Fibroblast of peridontal ligament (primary cell): ENCODE results near the gene DISC1.
"Not testable (repeated sequence)": the region's sequence is repeated elsewhere in the genome, so short reads cannot be mapped to it uniquely, and the experiment has no call there.

Experiments
- DNase-seq: peaks from one replicate; pipeline ENCODE4 v3.0.0-alpha.2; 2010; ENCODE audit errors: extremely low read depth

Gene DISC1

GRCh38 chr1:231626535-231626950 lies at the start of gene DISC1:
TSS of gene DISC1 (plus strand) at chr1:231626790. CDS start at chr1:231626868, 78 bp downstream.
- DNase-seq: peak; percentile 85

- DNase-seq: no peak
These were observed 49.5 kb upstream of the DISC1 start for GRCh38 chr1:231576804-231577718.

GRCh38 chr1:231580874-231581273 lies 45.7 kb upstream of the DISC1 start:
- no peak for DNase-seq

- DNase-seq: no peak
These were observed 44.7 kb upstream of the DISC1 start for GRCh38 chr1:231581859-231582258.

GRCh38 chr1:231583376-231583775 lies 43.2 kb upstream of the DISC1 start:
- DNase-seq: no peak

GRCh38 chr1:231584117-231584516 lies 42.5 kb upstream of the DISC1 start:
- DNase-seq: peak; percentile 68

- no peak for DNase-seq
These were observed 41.7 kb upstream of the DISC1 start for GRCh38 chr1:231584921-231585320.

GRCh38 chr1:231590453-231591198 lies 36.0 kb upstream of the DISC1 start:
- DNase-seq: peak; percentile 84

- no peak for DNase-seq
These were observed 35.1 kb upstream of the DISC1 start for GRCh38 chr1:231591466-231591865.

GRCh38 chr1:231592809-231593208 lies 33.8 kb upstream of the DISC1 start:
- DNase-seq: no peak

GRCh38 chr1:231593264-231593663 lies 33.3 kb upstream of the DISC1 start:
- not testable (repeated sequence) for DNase-seq

GRCh38 chr1:231594123-231594522 lies 32.5 kb upstream of the DISC1 start:
- DNase-seq: no peak

GRCh38 chr1:231594749-231595148 lies 31.8 kb upstream of the DISC1 start:
- DNase-seq: no peak

- no peak for DNase-seq
These were observed 30.2 kb upstream of the DISC1 start for GRCh38 chr1:231596337-231596791.

GRCh38 chr1:231597971-231598370 lies 28.6 kb upstream of the DISC1 start:
- DNase-seq: no peak

GRCh38 chr1:231600458-231600976 lies 26.1 kb upstream of the DISC1 start:
- peak; percentile 79 for DNase-seq

- peak; percentile 42 for DNase-seq
These were observed 24.5 kb upstream of the DISC1 start for GRCh38 chr1:231601824-231602672.

- DNase-seq: no peak
These were observed 24.0 kb upstream of the DISC1 start for GRCh38 chr1:231602673-231602984.

GRCh38 chr1:231603598-231604275 lies 22.9 kb upstream of the DISC1 start:
- peak; percentile 68 for DNase-seq

GRCh38 chr1:231604276-231604621 lies 22.3 kb upstream of the DISC1 start:
- no peak for DNase-seq
